Measurements from ENCODE around the gene DGKE. TPM values are rescaled to one million over a fixed set of nuclear protein-coding genes. Genes with fewer than 3 reads are reported as not detected.

The DGKE gene
- total RNA-seq, 4 donors from 2014 or later: 7.1 to 12.5 (median 11.1) TPM

DNA sequence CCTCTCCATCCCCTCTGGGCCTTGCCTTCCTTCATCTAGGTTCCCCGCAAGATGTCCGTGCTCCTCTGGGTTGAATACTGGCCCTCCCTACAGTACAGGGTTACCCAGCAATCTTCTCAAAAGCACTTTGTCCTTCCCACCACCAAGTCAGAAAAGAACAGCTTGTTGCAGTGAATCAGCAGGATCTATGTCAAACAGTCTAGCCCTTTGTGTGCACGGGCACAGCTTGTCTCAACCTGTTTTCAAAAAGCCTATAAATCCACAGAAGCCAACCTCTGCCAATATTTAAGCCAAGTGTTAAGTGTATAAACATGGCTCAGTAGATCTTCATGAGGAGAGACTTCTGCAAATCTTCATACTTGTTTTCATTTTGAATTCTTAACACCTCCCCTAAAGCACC is 25.4 kb upstream of the DGKE start:
- peaks cover 0 to 21% (median 15%) of the 10 kb centered on the region in 4 donors for H3K4me1 ChIP-seq
- TF ChIP-seq, protein P1, sequence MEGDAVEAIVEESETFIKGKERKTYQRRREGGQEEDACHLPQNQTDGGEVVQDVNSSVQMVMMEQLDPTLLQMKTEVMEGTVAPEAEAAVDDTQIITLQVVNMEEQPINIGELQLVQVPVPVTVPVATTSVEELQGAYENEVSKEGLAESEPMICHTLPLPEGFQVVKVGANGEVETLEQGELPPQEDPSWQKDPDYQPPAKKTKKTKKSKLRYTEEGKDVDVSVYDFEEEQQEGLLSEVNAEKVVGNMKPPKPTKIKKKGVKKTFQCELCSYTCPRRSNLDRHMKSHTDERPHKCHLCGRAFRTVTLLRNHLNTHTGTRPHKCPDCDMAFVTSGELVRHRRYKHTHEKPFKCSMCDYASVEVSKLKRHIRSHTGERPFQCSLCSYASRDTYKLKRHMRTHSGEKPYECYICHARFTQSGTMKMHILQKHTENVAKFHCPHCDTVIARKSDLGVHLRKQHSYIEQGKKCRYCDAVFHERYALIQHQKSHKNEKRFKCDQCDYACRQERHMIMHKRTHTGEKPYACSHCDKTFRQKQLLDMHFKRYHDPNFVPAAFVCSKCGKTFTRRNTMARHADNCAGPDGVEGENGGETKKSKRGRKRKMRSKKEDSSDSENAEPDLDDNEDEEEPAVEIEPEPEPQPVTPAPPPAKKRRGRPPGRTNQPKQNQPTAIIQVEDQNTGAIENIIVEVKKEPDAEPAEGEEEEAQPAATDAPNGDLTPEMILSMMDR (IDR thresholded peaks at IDR 0.05): no peak
- TF ChIP-seq EP300 (IDR thresholded peaks at IDR 0.05) (no peak), POLR2AphosphoS5 (IDR thresholded peaks at IDR 0.05) (no peak), POLR2A (IDR thresholded peaks at IDR 0.05; ENCODE audit: low read depth) (no peak)
- intact Hi-C loops (cut with DNase I): no loop called here
- no peaks in the 10 kb centered on the region for H3K9me3 ChIP-seq
- H3K36me3 ChIP-seq: no peaks in the 10 kb centered on the region
- no peak overlapping the region for H3K27ac ChIP-seq (replicated peaks in 1 of 4)
- DNase-seq (ENCODE audit: extremely low spot score): no peak
- 72% methylated on average over 3 of the region's 3 CpGs for WGBS
- no peaks in the 10 kb centered on the region for H3K27me3 ChIP-seq
- H3K4me3 ChIP-seq: no peak overlapping the region

DNA sequence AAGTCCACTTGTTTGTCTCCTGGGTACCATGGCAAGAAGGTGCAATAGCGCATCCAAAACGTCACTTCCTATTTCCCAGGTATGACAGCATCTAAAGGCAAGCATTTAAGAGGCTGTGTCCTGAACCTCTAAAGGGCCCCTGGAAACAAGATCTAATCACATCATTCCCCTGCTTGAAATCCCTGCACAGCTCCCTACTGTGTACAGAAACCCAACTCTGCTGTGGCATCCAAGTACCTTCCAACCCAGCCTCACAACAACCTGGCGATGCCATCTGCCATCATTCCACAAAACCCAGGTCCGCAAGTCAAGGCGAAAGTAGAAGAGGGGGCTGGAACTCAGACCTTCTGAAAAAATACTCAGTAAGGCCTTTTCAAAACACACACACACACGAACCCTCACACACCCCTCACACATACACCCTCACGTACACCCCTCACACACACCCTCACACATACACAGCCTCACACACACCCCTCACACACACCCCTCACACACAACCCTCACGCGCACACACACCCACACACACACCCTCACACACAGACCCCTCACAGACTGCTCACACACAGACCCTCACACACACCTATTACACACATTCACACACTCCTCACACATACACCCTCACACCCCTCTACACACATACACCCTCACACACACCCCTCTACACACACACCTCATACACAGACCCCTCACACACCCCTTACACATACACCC is 24.7 kb upstream of the DGKE start:
- intact Hi-C loops (cut with DNase I): no loop called here
- WGBS: 94% methylated on average over 9 of the region's 9 CpGs

DNA sequence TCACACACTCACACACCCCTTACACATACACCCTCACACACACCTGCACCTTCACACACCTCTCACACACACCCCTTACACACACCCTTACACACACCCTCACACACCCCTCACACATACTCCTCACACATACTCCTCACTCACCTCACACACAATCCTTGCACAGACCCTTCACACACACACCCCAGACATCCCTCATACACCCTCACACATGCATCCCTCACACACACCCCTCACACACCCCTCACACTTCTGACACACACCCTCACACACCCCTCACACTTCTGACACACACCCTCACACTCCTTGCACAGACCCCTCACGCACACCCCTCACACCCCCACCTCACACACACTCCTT is 24.2 kb upstream of the DGKE start:
- H3K4me1 ChIP-seq: peaks cover 0 to 12% (median 7%) of the 10 kb centered on the region in 4 donors
- no peaks in the 10 kb centered on the region for H3K36me3 ChIP-seq
- H3K27me3 ChIP-seq: no peaks in the 10 kb centered on the region
- WGBS: 97% methylated on average over 1 of the region's 1 CpG
- H3K9me3 ChIP-seq: no peaks in the 10 kb centered on the region
- no peak overlapping the region for H3K4me3 ChIP-seq
- intact Hi-C loops (cut with DNase I): no loop called here
- TF ChIP-seq POLR2AphosphoS5 (IDR thresholded peaks at IDR 0.05) (no peak), POLR2A (IDR thresholded peaks at IDR 0.05; ENCODE audit: low read depth) (no peak), EP300 (IDR thresholded peaks at IDR 0.05) (no peak)
- TF ChIP-seq, protein P1 (IDR thresholded peaks at IDR 0.05): no peak
- no peak for DNase-seq (ENCODE audit: extremely low spot score)
- H3K27ac ChIP-seq (replicated peaks in 1 of 4): no peak overlapping the region

More for the DNA sequence above, 24.7 kb upstream of the DGKE start:
- TF ChIP-seq, protein P1 (IDR thresholded peaks at IDR 0.05): no peak
- no peak for TF ChIP-seq POLR2AphosphoS5 (IDR thresholded peaks at IDR 0.05)
- TF ChIP-seq POLR2A (IDR thresholded peaks at IDR 0.05; ENCODE audit: low read depth): no peak
- no peak for TF ChIP-seq EP300 (IDR thresholded peaks at IDR 0.05)
- peaks cover 0 to 18% (median 12%) of the 10 kb centered on the region in 4 donors for H3K4me1 ChIP-seq
- no peak overlapping the region for H3K27ac ChIP-seq (replicated peaks in 1 of 4)
- H3K36me3 ChIP-seq: no peaks in the 10 kb centered on the region
- H3K9me3 ChIP-seq: no peaks in the 10 kb centered on the region
- H3K4me3 ChIP-seq: no peak overlapping the region
- no peaks in the 10 kb centered on the region for H3K27me3 ChIP-seq
- no peak for DNase-seq (ENCODE audit: extremely low spot score)

DNA sequence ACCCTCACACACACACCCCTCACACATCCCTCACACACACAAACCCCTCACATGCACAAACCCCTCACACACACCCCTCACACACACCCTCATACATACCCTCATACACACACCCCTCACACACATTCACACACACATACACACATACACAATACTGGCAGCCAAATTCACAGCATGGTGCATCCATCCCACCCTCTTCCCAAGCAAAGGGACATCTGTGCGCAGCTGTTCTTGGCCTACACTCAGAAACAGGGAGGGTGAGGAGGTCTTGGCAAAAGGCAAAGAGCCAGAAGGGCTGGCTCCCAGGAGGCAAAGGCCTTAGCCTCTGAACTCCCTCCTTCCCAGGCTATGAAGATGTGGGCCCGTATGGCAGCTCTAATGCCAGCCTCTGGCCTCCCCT is 23.6 kb upstream of the DGKE start:
- no peak for DNase-seq (ENCODE audit: extremely low spot score)
- TF ChIP-seq EP300 (IDR thresholded peaks at IDR 0.05): no peak
- TF ChIP-seq, protein P1 (IDR thresholded peaks at IDR 0.05): no peak
- TF ChIP-seq POLR2AphosphoS5 (IDR thresholded peaks at IDR 0.05): no peak
- TF ChIP-seq POLR2A (IDR thresholded peaks at IDR 0.05; ENCODE audit: low read depth): no peak
- 75% methylated on average over 2 of the region's 2 CpGs for WGBS

More for the DNA sequence above, 23.6 kb upstream of the DGKE start:
- H3K36me3 ChIP-seq: no peaks in the 10 kb centered on the region
- no peak overlapping the region for H3K27ac ChIP-seq (replicated peaks in 1 of 4)
- no peaks in the 10 kb centered on the region for H3K9me3 ChIP-seq
- H3K27me3 ChIP-seq: no peaks in the 10 kb centered on the region
- peaks cover 0 to 7% (median 1%) of the 10 kb centered on the region in 4 donors for H3K4me1 ChIP-seq
- H3K4me3 ChIP-seq: no peak overlapping the region
- intact Hi-C loops (cut with DNase I): no loop called here
